ENCODE measurements around the gene ASIC2.

The ASIC2 gene

GRCh38 chr17:33288954-33289353 is 4.1 kb downstream of the ASIC2 start:
- no peak for DNase-seq (ENCODE audit: low read depth in 2 of 2)

GRCh38 chr17:33287096-33287725 is 5.9 kb downstream of the ASIC2 start:
- no peak for DNase-seq (ENCODE audit: low read depth in 2 of 2)

DNA sequence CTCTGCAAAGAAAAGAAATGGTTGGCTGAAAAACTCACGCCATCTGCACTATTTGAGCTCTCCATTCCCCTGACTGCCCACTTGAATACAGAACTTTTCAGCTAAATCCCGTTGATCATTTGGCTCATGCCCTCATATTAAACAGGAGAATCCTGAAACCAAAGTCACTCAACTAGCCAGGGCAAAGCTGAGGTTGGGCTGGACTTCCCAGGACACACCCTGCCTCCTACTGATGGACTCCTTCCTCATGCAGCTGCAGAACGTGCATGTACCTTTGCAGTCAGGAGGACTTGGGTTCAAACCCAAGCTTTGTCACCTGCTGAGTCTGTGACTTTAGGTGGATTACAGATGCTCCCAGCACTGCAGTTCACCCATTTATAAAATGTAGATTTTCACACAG is 7.7 kb downstream of the ASIC2 start:
- DNase-seq (ENCODE audit: low read depth in 2 of 2): no peak

DNA sequence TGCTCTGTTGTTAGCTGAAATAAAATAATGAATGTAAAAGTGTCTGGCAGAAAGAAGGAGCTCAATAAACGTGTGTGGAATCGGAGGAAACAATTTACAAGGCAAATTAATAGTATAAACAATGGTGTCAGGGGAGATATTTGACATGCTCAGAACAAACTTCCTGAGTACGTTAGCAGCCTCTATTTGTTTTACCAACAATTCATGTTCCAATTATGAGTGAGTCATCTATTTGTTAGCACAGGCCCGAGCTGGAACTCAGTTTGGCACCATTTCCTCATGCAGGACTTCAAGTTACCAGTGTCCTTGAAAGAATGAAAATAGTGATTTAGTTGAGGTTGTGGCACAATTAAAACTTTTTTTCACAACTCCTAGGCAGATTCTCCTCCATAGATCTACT is 9.1 kb downstream of the ASIC2 start:
- DNase-seq (ENCODE audit: low read depth in 2 of 2): no peak

DNA sequence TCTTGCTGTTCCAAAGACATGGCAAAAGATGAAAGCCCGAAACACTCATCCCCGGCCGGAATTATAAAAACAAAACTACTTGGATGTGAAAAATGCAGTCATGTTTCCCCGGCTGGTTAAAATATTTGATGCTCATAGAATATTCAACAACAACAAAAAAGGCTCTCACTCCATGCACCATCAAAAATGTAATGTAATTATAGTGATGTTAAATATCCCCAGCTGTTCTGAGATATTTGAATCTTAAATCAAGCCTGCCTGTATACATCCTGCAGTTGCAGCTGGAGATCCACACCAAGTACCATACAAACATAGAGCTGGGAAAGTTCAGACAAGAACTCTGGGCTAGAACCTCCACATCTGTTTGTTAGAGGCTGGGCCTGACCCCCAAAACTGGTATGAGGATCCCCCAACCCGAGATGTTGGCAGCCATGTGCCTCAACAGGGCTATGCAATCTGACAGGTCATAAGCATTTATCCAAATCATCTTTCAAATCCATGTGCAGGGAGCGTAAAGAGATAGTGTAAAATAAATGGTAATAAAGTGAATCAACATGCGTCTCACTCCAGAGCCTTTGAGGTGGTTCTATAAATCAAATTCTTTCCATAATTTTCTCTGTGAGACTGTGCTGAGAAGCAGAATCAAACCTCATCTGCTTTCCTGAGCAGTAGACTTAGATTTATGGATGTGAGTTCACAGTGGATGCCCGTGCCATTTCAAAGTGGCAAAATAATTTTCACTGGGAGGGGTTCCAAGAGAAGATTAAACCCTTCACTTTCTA is 12.7 kb downstream of the ASIC2 start:
- no peak for DNase-seq (ENCODE audit: low read depth in 2 of 2)

DNA sequence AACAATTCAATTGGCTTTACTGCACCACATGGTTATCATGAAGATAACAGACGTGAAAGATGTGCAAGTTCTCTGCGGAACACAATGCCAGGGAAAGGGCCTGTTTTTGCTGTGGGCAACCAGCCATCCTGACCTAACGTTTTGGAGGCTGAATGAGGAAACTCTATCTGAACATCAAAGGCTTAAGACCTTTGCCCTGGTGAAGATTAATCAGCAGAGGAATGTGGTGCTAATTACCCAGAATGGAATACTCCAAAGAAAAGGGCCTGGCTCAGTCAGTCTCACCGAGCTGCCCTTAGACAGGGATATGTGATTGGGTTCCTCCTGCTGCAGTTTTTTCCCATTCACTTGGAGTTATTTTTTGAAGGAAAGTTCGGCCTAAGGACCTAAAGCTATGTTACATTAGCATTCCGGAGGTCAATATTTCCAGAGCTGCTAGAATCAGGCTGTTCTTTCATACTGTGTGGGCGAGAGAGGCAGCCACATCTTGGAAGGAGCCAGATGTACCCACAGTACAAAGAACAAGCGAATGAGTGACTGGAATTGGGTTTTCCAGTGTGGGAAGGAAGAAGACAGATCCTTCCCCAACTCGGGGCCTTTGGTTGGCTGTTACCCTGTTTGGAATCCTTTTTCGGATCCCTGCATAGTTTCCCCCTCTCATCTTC is 15.5 kb downstream of the ASIC2 start:
- no peak for DNase-seq (ENCODE audit: low read depth in 2 of 2)

GRCh38 chr17:33273743-33274410 is 19.2 kb downstream of the ASIC2 start:
- no peak for DNase-seq (ENCODE audit: low read depth in 2 of 2)

DNA sequence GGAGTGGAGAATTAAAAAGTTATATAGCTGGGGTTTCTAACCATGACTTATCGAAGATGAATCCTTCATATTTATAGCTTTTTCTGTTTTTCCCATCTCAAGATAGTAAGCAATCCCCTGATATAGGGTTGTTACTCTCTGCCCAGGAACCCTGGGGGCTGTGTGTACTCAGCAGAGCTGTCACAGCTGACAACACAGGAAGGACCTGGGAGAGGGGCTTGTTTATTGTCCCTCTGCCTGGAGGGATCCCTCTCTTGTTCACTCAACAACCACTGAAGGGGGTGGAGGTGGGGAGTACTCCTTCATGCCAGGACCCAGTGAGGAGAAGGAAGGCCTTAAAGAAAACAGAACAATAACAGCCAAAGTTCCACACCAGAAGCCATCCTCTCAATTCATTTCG is 19.8 kb downstream of the ASIC2 start:
- no peak for DNase-seq (ENCODE audit: low read depth in 2 of 2)

- DNase-seq (ENCODE audit: low read depth in 2 of 2): no peak
Measured at GRCh38 chr17:33272438-33272837, 20.7 kb downstream of the ASIC2 start.

DNA sequence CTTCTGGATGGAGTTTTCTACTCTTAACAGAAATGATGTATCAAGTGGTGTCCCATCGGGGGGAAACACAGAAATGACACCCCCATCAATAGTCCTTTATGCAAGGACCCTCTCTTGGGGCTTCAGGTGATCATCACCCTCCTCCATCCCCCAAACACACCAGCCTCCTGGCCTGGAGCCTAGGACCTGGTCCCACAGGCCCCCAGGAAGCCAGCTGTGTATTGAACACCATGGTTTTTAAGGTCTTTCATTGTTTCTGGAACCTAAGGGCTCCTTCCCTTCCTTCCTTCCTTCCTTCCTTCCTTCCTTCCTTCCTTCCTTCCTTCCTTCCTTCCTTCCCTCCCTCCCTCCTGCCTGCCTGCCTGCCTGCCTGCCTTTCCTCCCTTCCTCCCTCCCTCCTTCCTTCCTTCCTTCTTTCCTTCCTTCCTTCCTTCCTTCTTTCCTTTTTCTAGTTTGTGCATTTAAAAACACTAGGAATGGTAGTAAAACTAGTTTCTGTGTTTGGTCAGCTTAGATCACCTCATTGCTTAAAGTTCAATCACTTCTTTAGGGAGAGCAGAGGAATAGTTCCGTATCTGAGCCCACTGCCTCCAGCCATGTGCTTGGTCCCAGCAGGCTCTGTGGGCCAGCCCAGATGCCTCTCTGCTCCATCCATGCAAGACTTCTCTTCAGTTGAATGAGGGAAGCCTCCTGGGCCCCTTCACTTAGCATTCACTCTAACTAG is 23.6 kb downstream of the ASIC2 start:
- no peak for DNase-seq (ENCODE audit: low read depth in 2 of 2)

GRCh38 chr17:33267851-33268548 is 25.1 kb downstream of the ASIC2 start:
- no peak for DNase-seq (ENCODE audit: low read depth in 2 of 2)

DNA sequence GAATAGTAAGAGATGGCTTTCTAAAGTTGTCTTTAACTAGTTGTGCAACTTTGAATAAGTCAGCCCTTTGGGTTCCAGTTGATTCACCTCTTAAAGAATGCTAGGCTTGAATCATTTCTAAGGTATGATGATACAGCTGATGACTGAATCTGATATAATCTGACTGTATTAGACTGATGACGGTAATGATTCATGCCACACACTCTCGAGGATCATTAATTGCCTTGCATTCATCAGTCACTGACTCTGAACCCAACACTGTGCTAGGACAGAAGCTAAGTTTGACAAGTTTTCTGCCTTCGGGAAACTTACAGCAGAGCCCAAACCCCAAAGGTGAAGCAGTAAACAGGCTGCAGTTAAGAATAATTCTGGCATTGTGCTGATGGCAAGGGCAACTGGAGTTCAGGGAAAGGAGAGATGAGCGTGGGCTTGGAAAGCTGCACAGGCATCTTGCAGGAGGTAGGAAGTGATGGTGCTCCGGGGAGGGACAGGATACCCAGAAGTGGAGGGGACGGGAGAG is 25.8 kb downstream of the ASIC2 start:
- no peak for DNase-seq (ENCODE audit: low read depth in 2 of 2)

- DNase-seq (ENCODE audit: low read depth in 2 of 2): no peak
Measured at GRCh38 chr17:33266611-33267010, 26.5 kb downstream of the ASIC2 start.

- no peak for DNase-seq (ENCODE audit: low read depth in 2 of 2)
Measured at GRCh38 chr17:33266116-33266515, 27.0 kb downstream of the ASIC2 start.

DNA sequence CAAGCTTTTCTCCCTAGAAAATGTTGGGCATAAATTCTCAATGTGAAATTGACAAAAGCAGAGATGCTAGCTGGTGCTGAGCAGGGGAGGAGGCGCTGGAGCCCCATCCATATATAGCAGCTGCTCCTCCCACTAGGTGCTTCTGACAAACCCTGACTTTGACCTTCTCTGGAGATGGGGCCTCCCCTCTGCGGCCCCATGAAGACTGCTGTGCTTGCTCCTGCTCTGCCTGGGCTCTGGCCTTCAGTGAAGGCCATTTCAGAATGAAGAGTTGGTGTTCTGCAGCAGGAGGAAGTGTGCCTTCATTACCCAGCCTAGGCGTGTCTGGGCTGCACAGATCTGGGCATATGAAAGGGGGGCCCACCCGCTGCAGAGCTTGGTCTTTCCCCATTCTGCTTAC is 29.7 kb downstream of the ASIC2 start:
- DNase-seq (ENCODE audit: low read depth in 2 of 2): no peak

GRCh38 chr17:33262266-33263123 is 30.6 kb downstream of the ASIC2 start:
- no peak for DNase-seq (ENCODE audit: low read depth in 2 of 2)

DNA sequence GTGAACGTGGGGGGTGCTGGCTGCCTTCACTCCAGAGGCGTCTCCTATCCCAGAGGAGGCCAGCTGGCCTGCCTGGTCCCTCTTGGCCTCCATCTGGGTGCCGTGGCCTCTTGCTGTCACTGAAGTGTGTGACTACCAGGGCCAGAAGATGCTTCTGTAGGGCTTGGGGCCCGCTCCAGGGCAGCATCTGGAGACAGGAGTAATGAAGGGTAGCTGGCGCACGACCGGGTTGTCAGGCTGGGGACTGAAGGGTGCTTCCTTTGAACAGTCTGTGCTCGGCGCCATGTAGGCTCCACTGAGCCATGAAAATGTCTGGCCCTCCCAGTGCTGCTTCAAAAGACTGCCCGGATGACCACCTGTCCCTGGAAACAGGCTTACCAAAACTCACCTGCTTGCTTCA is 31.3 kb downstream of the ASIC2 start:
- DNase-seq (ENCODE audit: low read depth in 2 of 2): no peak

DNA sequence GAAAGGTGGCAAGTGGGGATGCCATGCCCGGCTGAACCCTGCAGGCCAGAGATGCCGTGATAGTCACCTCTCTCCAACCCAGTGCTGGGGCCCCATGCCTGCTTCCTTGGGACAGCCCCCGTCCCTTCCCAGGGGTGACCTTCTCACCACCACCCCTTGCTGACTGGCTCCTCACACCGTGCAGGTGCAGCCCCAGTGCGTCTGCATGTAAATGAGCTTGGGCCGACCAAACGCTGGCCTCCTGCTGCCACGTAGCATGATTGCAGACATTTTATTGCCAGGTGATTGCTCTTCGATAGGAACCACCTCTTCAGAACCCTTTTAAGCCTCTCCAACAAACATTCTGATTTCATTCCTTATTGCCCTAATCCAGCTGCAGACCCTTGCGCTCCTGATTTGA is 32.5 kb downstream of the ASIC2 start:
- no peak for DNase-seq (ENCODE audit: low read depth in 2 of 2)

GRCh38 chr17:33258296-33258695 is 34.8 kb downstream of the ASIC2 start:
- DNase-seq (ENCODE audit: low read depth in 2 of 2): no peak

DNA sequence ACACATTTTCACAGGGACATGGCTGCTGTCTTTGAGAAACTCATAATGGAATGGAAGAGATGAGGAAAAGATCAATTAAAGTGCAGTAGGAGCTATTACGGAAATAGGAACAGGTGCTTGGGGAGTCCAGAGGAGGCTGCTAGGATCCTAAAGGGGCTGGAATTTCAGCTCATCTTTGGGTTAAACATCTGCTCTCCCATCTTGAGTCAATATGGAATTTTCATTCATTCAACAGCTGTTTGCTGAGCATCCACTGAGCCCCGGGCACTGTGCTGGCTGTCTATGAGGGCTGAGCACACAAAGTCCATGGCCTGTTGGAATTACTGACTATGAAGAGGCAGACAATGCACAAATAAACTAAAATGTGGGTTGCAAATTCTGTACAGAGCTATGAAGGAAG is 47.9 kb downstream of the ASIC2 start:
- DNase-seq (ENCODE audit: low read depth in 2 of 2): no peak

Data from activated CD4-positive, alpha-beta T cell treated with anti-CD3 and anti-CD28 coated beads for 24 hours (primary cell).